Activated T-cell treated with anti-CD3 and anti-CD28 coated beads, Interleukin-2, amount 50 U/mL, for 4 hours (primary cell): ENCODE results near the gene NUP205. TPM values are rescaled to one million over a fixed set of nuclear protein-coding genes. Genes with fewer than 3 reads are reported as not detected.

Experiments used
- ATAC-seq, 2 donors: fragments of 200-7000 bp; cut with Tn5 transposase; one replicate each; pipeline ENCODE4 v1.10.0; 2021
- DNase-seq: peaks from one replicate; pipeline ENCODE4 v3.0.0-alpha.2; 2020
- H3K27me3 Mint-ChIP-seq: one replicate; pipeline ENCODE4 v1.8.0; 2021; ENCODE audit warnings: low read depth, mixed read lengths
- H3K36me3 Mint-ChIP-seq: one replicate; pipeline ENCODE4 v1.8.0; 2022; ENCODE audit warnings: mixed read lengths; ENCODE audit not compliant: insufficient read depth
- H3K4me1 Mint-ChIP-seq: one replicate; pipeline ENCODE4 v1.8.0; 2021; ENCODE audit warnings: low read depth, mixed read lengths
- H3K4me3 Mint-ChIP-seq: one replicate; pipeline ENCODE4 v1.8.0; 2021; ENCODE audit warnings: mild to moderate bottlenecking, moderate library complexity, mixed read lengths
- H3K9me3 Mint-ChIP-seq: one replicate; pipeline ENCODE4 v1.8.0; 2021; ENCODE audit warnings: mixed read lengths
- total RNA-seq, 3 donors: library from RNA; stranded (reverse); gene quantifications; one replicate each; pipeline ENCODE4 v1.2.1, GENCODE V29; 2021

Gene NUP205
- total RNA-seq, 3 donors from 2014 or later: 102 to 128 (median 125) TPM

GRCh38 chr7:135562720-135563119, 5.0 kb downstream of the NUP205 start:
- no peak for DNase-seq

GRCh38 chr7:135571834-135572233, 14.1 kb downstream of the NUP205 start:
- Mint-ChIP-seq H3K27me3 (no peaks in the 10 kb centered on the region), H3K4me3 (no peak overlapping the region), H3K9me3 (no peaks in the 10 kb centered on the region), H3K36me3 (peaks cover 39% of the 10 kb centered on the region), H3K4me1 (peaks cover 21% of the 10 kb centered on the region)
- ATAC-seq (no peak), DNase-seq (no peak)

More at GRCh38 chr7:135562720-135563119, 5.0 kb downstream of the NUP205 start:
- no peak for ATAC-seq
- H3K27me3 Mint-ChIP-seq: no peaks in the 10 kb centered on the region
- peaks cover 35% of the 10 kb centered on the region for H3K4me1 Mint-ChIP-seq
- no peak overlapping the region for H3K4me3 Mint-ChIP-seq
- H3K36me3 Mint-ChIP-seq: peaks cover 19% of the 10 kb centered on the region
- H3K9me3 Mint-ChIP-seq: no peaks in the 10 kb centered on the region

- DNase-seq: no peak
- Mint-ChIP-seq H3K36me3 (peaks cover 45% of the 10 kb centered on the region), H3K4me3 (no peak overlapping the region), H3K4me1 (peaks cover 18% of the 10 kb centered on the region), H3K27me3 (no peaks in the 10 kb centered on the region), H3K9me3 (no peaks in the 10 kb centered on the region)
- ATAC-seq: no peak
Measured at GRCh38 chr7:135573541-135573940, 15.8 kb downstream of the NUP205 start.

GRCh38 chr7:135575296-135575695, 17.6 kb downstream of the NUP205 start:
- DNase-seq (no peak), ATAC-seq (no peak)
- Mint-ChIP-seq H3K4me3 (no peak overlapping the region), H3K27me3 (no peaks in the 10 kb centered on the region), H3K4me1 (peaks cover 11% of the 10 kb centered on the region), H3K36me3 (peaks cover 44% of the 10 kb centered on the region), H3K9me3 (no peaks in the 10 kb centered on the region)

- Mint-ChIP-seq H3K4me3 (no peak overlapping the region), H3K36me3 (peaks cover 37% of the 10 kb centered on the region), H3K27me3 (no peaks in the 10 kb centered on the region), H3K9me3 (no peaks in the 10 kb centered on the region), H3K4me1 (peaks cover 11% of the 10 kb centered on the region)
- DNase-seq (no peak), ATAC-seq (no peak)
Measured at GRCh38 chr7:135578569-135578968, 20.9 kb downstream of the NUP205 start.

GRCh38 chr7:135584362-135585353, 26.9 kb downstream of the NUP205 start:
- Mint-ChIP-seq H3K9me3 (no peaks in the 10 kb centered on the region), H3K4me3 (no peak overlapping the region), H3K36me3 (peaks cover 35% of the 10 kb centered on the region), H3K27me3 (no peaks in the 10 kb centered on the region), H3K4me1 (no peaks in the 10 kb centered on the region)
- ATAC-seq (no peak), DNase-seq (no peak)

- DNase-seq: no peak
- no peak for ATAC-seq
- Mint-ChIP-seq H3K4me1 (no peaks in the 10 kb centered on the region), H3K36me3 (peaks cover 41% of the 10 kb centered on the region), H3K9me3 (no peaks in the 10 kb centered on the region), H3K4me3 (no peak overlapping the region), H3K27me3 (no peaks in the 10 kb centered on the region)
Measured at GRCh38 chr7:135597181-135597925, 39.6 kb downstream of the NUP205 start.

- no peaks in the 10 kb centered on the region for H3K27me3 Mint-ChIP-seq
- no peaks in the 10 kb centered on the region for H3K9me3 Mint-ChIP-seq
- DNase-seq: no peak
- H3K4me3 Mint-ChIP-seq: no peak overlapping the region
- H3K36me3 Mint-ChIP-seq: peaks cover 42% of the 10 kb centered on the region
- no peaks in the 10 kb centered on the region for H3K4me1 Mint-ChIP-seq
- no peak for ATAC-seq
Measured at GRCh38 chr7:135597926-135598305, 40.2 kb downstream of the NUP205 start.

- no peaks in the 10 kb centered on the region for H3K9me3 Mint-ChIP-seq
- H3K27me3 Mint-ChIP-seq: no peaks in the 10 kb centered on the region
- ATAC-seq (no peak), DNase-seq (no peak)
- peaks cover 43% of the 10 kb centered on the region for H3K36me3 Mint-ChIP-seq
- H3K4me1 Mint-ChIP-seq: no peaks in the 10 kb centered on the region
- H3K4me3 Mint-ChIP-seq: no peak overlapping the region
Measured at GRCh38 chr7:135599471-135599870, 41.8 kb downstream of the NUP205 start.

GRCh38 chr7:135600226-135600625, 42.5 kb downstream of the NUP205 start:
- Mint-ChIP-seq H3K4me3 (no peak overlapping the region), H3K9me3 (no peaks in the 10 kb centered on the region), H3K4me1 (no peaks in the 10 kb centered on the region), H3K36me3 (peaks cover 43% of the 10 kb centered on the region), H3K27me3 (no peaks in the 10 kb centered on the region)
- no peak for DNase-seq
- ATAC-seq: no peak

GRCh38 chr7:135601182-135601581, 43.5 kb downstream of the NUP205 start:
- no peaks in the 10 kb centered on the region for H3K9me3 Mint-ChIP-seq
- H3K27me3 Mint-ChIP-seq: no peaks in the 10 kb centered on the region
- H3K4me3 Mint-ChIP-seq: no peak overlapping the region
- no peak for ATAC-seq
- no peaks in the 10 kb centered on the region for H3K4me1 Mint-ChIP-seq
- H3K36me3 Mint-ChIP-seq: peaks cover 43% of the 10 kb centered on the region
- no peak for DNase-seq

- H3K4me1 Mint-ChIP-seq: no peaks in the 10 kb centered on the region
- no peak for DNase-seq
- no peak for ATAC-seq
- no peaks in the 10 kb centered on the region for H3K9me3 Mint-ChIP-seq
- H3K36me3 Mint-ChIP-seq: peaks cover 50% of the 10 kb centered on the region
- H3K4me3 Mint-ChIP-seq: no peak overlapping the region
- no peaks in the 10 kb centered on the region for H3K27me3 Mint-ChIP-seq
Measured at GRCh38 chr7:135602304-135602703, 44.6 kb downstream of the NUP205 start.

GRCh38 chr7:135616136-135616535, 58.4 kb downstream of the NUP205 start:
- Mint-ChIP-seq H3K4me1 (no peaks in the 10 kb centered on the region), H3K9me3 (no peaks in the 10 kb centered on the region), H3K27me3 (no peaks in the 10 kb centered on the region), H3K36me3 (peaks cover 21% of the 10 kb centered on the region), H3K4me3 (no peak overlapping the region)
- DNase-seq: no peak
- no peak for ATAC-seq

- Mint-ChIP-seq H3K36me3 (peaks cover 19% of the 10 kb centered on the region), H3K27me3 (no peaks in the 10 kb centered on the region), H3K9me3 (no peaks in the 10 kb centered on the region), H3K4me3 (no peak overlapping the region), H3K4me1 (no peaks in the 10 kb centered on the region)
- DNase-seq (no peak), ATAC-seq (no peak)
Measured at GRCh38 chr7:135617781-135618180, 60.1 kb downstream of the NUP205 start.
